HuH-7.5 (cell line): ENCODE results near the gene SULT1C2.

Experiments
- DNase-seq: peaks from one replicate; pipeline ENCODE4 v3.0.0; 2011; ENCODE audit warnings: low spot score

Gene SULT1C2

GRCh38 chr2:108293850-108294249, 5.2 kb downstream of the SULT1C2 start:
- DNase-seq, result no peak

GRCh38 chr2:108297436-108298141, 8.9 kb downstream of the SULT1C2 start:
- no peak for DNase-seq

GRCh38 chr2:108301558-108301957, 12.9 kb downstream of the SULT1C2 start:
- no peak for DNase-seq

- DNase-seq, result no peak
Observed at GRCh38 chr2:108304975-108305374, 16.3 kb downstream of the SULT1C2 start.

GRCh38 chr2:108305901-108306300, 17.2 kb downstream of the SULT1C2 start:
- DNase-seq, result no peak

GRCh38 chr2:108309903-108310302, 21.2 kb downstream of the SULT1C2 start:
- DNase-seq, result no peak

GRCh38 chr2:108314586-108315296, 26.0 kb downstream of the SULT1C2 start:
- no peak for DNase-seq

- no peak for DNase-seq
Observed at GRCh38 chr2:108315444-108315934, 26.8 kb downstream of the SULT1C2 start.

- DNase-seq, result no peak
Observed at GRCh38 chr2:108316033-108316432, 27.3 kb downstream of the SULT1C2 start.

GRCh38 chr2:108316461-108317258, 28.0 kb downstream of the SULT1C2 start:
- no peak for DNase-seq

GRCh38 chr2:108320326-108320922, 31.7 kb downstream of the SULT1C2 start:
- DNase-seq, result no peak

- DNase-seq, result no peak
Observed at GRCh38 chr2:108323619-108324018, 34.9 kb downstream of the SULT1C2 start.

- DNase-seq, result no peak
Observed at GRCh38 chr2:108324531-108325255, 36.0 kb downstream of the SULT1C2 start.

- DNase-seq, result no peak
Observed at GRCh38 chr2:108325756-108326155, 37.1 kb downstream of the SULT1C2 start.

- no peak for DNase-seq
Observed at GRCh38 chr2:108329771-108330170, 41.1 kb downstream of the SULT1C2 start.

- no peak for DNase-seq
Observed at GRCh38 chr2:108330979-108331378, 42.3 kb downstream of the SULT1C2 start.

- no peak for DNase-seq
Observed at GRCh38 chr2:108345951-108346350, 57.3 kb downstream of the SULT1C2 start.

- DNase-seq, result no peak
Observed at GRCh38 chr2:108346827-108347226, 58.1 kb downstream of the SULT1C2 start.

GRCh38 chr2:108347786-108348185, 59.1 kb downstream of the SULT1C2 start:
- no peak for DNase-seq

GRCh38 chr2:108348816-108349570, 60.3 kb downstream of the SULT1C2 start:
- no peak for DNase-seq

GRCh38 chr2:108349571-108349928, 60.9 kb downstream of the SULT1C2 start:
- DNase-seq, result no peak
